Right lung (tissue), 5 donors: Measurements from ENCODE around the gene CAPZB. TPM values are rescaled to one million over a fixed set of nuclear protein-coding genes. Genes with fewer than 3 reads are reported as not detected.

ENCODE experiments used
- DNase-seq, 2 donors: peaks; one replicate each; pipeline ENCODE4 v3.0.0-alpha.2; 2013
- polyA plus RNA-seq, 5 donors: library from polyadenylated mRNA; unstranded; fragments of 120-200 nt; gene quantifications; one replicate each; pipeline versions ENCODE4 v1.2.1 to v1.2.3, GENCODE V29; 2013; ENCODE audit warnings: inconsistent platforms in 1 of 5, low replicate concordance in 1 of 5; ENCODE audit not compliant: insufficient read length in 5 of 5, insufficient read depth in 1 of 5

CAPZB gene
- polyA plus RNA-seq, 5 donors: 218 to 320 (median 235) TPM

- DNase-seq: no peak
Observed at GRCh38 chr1:19433719-19433998, 51.7 kb downstream of the CAPZB start.

GRCh38 chr1:19432943-19433718, 52.2 kb downstream of the CAPZB start:
- DNase-seq: peak; percentile 80 to 82

DNA sequence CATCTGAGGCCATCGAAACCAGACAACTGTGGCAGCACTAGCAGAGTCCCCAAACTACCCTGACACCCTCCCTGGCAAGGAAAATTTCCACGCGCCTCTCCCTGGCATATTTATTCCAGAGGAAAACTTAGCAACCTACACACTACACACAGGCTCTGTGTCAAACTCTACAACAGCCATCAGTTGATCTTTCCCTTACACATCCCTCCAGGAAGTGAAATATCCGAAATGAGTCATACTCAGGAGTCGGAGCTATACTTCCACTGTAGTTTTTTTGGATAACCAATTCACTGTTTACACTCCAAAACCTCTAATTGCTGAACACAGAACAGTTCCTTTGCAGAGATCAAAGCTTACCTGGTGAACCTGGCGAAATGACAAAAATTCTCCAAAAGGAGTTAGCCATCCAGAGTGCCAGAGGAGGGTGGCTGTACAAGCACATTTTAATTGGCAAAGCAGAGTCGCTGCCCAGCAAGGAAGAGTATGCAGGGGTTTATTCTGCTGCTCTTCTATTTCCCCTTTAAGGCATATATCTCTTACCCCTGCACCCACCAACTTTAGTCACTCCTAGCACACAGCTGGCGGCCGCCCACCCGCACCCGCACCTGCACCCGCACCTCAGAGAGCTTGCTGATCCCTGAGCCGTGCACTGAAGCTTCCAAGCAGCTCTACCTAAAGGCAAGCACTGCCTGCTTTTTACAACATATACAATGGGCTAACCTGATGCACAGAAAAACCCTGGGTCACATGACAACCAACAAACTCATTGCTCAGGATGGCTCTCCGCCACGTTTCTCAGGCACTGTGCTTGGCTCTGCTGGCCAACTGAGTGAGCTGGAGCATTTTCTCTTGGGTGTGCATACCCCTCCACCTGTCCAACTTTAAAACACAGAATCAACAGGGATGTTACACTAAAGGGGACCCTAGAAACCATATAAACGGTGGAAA, 54.9 kb downstream of the CAPZB start:
- no peak for DNase-seq

DNA sequence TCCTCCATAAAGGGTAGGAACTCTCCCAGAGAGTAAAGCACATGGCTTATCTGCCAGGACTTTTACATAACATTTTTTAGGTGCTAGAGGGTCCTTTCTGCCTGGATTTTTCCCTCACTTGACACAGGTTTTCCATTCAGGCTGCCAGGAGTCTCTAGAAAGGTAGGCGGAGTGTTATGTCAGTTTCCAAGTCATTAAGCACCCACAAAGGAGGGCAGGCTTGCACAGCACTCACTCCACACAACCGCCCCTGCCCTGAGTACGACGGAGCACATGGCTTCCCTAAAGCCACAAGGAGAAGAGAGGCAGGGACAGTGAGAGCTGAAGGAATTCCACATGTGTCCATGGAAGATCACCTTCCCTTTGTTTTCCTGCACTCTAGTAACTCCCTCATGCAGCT, 55.7 kb downstream of the CAPZB start:
- no peak for DNase-seq

- DNase-seq: no peak
Observed at GRCh38 chr1:19427087-19427781, 58.1 kb downstream of the CAPZB start.

GRCh38 chr1:19426294-19427086, 58.8 kb downstream of the CAPZB start:
- no peak for DNase-seq

DNA sequence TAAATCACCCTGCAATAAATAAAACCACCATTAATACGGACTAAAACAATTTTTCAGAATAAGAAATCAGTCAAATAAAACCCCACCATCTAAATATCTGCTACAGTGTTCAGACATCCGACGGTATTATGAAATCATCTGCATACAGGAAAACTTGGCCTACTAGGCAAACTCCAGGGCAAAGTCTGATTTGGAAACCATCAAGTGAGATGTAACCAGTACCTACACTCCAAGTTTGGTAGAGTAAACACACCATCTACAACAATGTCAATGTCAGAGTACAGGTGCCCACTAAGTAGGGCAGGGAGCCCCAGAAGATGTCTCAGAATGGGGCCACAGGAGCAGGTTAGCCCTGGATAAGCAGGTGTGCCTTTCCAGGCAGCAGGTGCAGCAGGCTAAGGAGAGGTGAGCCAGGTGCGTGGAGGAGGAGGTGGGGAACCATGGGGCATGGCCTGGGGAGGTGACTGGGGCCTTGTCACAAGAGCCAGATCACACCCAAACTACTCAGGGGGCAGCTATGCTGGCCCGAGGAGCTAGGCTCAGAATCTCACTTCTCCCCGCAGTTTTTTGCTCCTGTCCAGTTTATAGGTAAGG, 59.6 kb downstream of the CAPZB start:
- no peak for DNase-seq

DNA sequence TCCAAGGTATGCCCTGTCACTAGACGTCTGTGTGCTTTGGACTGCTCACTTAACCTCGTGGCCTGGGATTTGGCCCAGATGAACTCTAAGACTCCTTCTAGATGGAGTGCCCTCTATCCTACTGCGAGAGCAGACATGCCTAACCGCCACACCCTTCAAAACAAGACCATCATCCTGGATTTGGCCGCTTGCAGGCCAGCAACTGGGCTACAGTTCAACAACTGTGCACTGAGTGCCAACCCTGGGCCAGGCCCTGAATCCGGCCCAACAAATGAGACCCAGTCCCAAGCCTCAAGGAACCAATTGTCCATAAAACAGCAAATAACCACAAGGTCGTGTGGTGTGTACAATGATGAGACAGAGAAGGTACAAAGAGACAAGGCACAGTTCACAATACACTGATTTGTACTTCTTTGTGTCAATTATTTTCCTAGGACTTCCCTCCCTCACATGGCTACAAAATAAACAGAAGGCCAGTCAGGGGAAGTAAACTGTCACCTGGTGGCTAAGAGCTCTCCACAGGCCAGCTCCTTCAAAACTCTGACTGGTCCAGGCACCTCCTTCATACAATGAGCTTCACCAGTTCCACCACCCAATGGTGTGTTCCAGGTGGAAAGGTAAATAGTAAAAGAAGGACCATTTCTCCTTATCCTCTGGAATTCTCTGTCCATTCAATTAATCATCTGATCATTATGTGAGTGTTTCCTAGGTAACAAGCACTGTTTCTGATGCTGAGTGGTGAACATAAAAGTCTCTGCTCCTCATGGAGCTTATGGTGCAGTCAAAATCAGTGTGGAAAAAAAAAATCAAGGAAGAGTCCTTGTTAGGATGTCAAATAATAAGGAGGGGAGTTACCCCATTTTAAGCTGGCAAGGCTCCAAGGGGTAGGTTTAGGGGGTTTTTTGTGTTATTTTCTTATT, 60.4 kb downstream of the CAPZB start:
- no peak for DNase-seq

GRCh38 chr1:19423130-19423529, 62.2 kb downstream of the CAPZB start:
- DNase-seq: no peak

DNA sequence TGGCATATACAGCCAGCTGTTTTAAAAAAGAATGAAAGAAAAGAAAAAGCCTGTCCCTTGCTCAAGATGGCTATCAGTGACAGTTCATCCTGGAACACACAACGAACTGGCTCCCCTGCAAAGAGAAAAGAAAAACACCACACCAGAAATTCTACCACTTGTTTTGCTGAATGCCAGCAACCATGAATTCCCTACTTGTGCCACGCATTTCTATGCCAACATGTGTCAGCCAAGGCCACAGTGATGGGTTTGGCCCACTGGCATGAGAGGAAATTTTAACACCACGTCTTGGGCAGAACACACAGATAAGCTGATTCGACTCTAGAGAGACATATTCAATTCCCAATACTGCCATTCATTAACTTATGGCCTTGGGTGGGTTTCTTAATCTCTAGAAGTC, 64.0 kb downstream of the CAPZB start:
- no peak for DNase-seq

GRCh38 chr1:19420606-19421005, 64.7 kb downstream of the CAPZB start:
- DNase-seq: no peak

- no peak for DNase-seq
Observed at GRCh38 chr1:19419691-19420090, 65.6 kb downstream of the CAPZB start.

DNA sequence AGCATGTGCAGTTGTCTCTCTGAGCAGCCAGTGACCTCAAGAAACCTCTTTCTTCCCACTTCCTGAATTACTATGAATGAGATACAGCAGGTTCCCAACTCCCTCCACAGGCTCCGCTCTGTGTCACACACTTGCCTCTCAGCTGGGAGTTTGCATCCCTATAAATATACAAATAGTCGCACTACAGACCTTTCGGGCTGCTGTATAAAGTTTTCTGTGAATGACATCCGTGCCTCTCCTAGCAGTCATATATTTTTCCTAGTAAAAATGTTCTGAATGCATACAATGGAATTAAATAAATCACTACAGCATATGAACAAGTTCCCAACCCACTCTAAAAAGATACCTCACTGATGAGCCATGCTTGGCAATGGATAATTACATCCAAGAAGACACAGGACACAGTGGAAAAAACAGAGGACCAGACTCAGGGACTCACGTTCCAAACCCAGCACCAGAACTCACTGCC, 66.8 kb downstream of the CAPZB start:
- no peak for DNase-seq

GRCh38 chr1:19416921-19417470, 68.3 kb downstream of the CAPZB start:
- DNase-seq: peak; percentile 76 to 77

- no peak for DNase-seq
Observed at GRCh38 chr1:19416145-19416544, 69.2 kb downstream of the CAPZB start.

- DNase-seq: peak; percentile 87 to 91
Observed at GRCh38 chr1:19414515-19415121, 70.7 kb downstream of the CAPZB start.

- DNase-seq: no peak
Observed at GRCh38 chr1:19413999-19414398, 71.3 kb downstream of the CAPZB start.

DNA sequence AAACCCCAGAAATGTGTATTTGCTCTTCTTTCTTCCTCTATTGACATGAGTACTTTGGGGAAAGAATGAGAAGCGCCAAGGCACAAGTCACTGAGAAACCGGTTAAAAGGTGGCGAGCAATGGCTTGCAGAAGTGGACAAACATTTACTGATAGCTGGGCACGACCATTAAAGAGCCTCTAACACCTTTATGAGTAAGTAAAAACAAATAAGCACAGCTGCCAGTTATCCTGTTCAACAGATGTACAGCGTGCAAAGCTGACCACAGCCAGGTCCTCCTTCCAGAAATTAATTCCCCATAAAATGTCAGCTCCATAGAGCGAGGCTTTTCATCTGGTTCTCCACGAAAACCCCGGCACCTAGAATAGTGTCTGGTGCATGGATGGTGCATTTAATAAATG, 72.7 kb downstream of the CAPZB start:
- DNase-seq: no peak

GRCh38 chr1:19411612-19412011, 73.7 kb downstream of the CAPZB start:
- no peak for DNase-seq
